SW 1271 (cell line): Measurements from ENCODE around the gene DGCR2.
A peak's percentile ranks its signal among the peaks of the same experiment; 100 is the strongest.
"Not testable (repeated sequence)": the region's sequence is repeated elsewhere in the genome, so short reads cannot be mapped to it uniquely, and the experiment has no call there.

Experiments used
- DNase-seq, 2 experiments: peaks; one replicate each; lab custom pipeline; 2025; lab: John Stamatoyannopoulos, UW

Gene DGCR2

GRCh38 chr22:19109198-19110063 lies 12.8 kb downstream of the DGCR2 start:
- peak in 1 of 2 experiments; percentile 0 for DNase-seq

- DNase-seq = no peak
These were observed 13.4 kb downstream of the DGCR2 start for GRCh38 chr22:19108807-19109197.

- no peak for DNase-seq
These were observed 14.5 kb downstream of the DGCR2 start for GRCh38 chr22:19107730-19108074.

- no peak for DNase-seq
These were observed 15.1 kb downstream of the DGCR2 start for GRCh38 chr22:19106886-19107729.

- DNase-seq = no peak
These were observed 16.1 kb downstream of the DGCR2 start for GRCh38 chr22:19105867-19106802.

- DNase-seq = no peak
These were observed 16.8 kb downstream of the DGCR2 start for GRCh38 chr22:19105456-19105855.

- no peak for DNase-seq
These were observed 18.1 kb downstream of the DGCR2 start for GRCh38 chr22:19103880-19104821.

- no peak for DNase-seq
These were observed 24.1 kb downstream of the DGCR2 start for GRCh38 chr22:19098157-19098556.

- DNase-seq = no peak
These were observed 24.7 kb downstream of the DGCR2 start for GRCh38 chr22:19097518-19097917.

- no peak for DNase-seq
These were observed 25.7 kb downstream of the DGCR2 start for GRCh38 chr22:19096555-19096954.

GRCh38 chr22:19094393-19094997 lies 27.7 kb downstream of the DGCR2 start:
- no peak for DNase-seq

- DNase-seq = no peak
These were observed 29.5 kb downstream of the DGCR2 start for GRCh38 chr22:19092725-19093124.

- no peak for DNase-seq
These were observed 31.6 kb downstream of the DGCR2 start for GRCh38 chr22:19090586-19091127.

- DNase-seq = no peak
These were observed 32.0 kb downstream of the DGCR2 start for GRCh38 chr22:19090183-19090582.

- no peak for DNase-seq
These were observed 33.2 kb downstream of the DGCR2 start for GRCh38 chr22:19088866-19089595.

GRCh38 chr22:19086896-19087295 lies 35.3 kb downstream of the DGCR2 start:
- no peak for DNase-seq

GRCh38 chr22:19086417-19086816 lies 35.8 kb downstream of the DGCR2 start:
- DNase-seq = no peak

GRCh38 chr22:19085233-19085718 lies 36.9 kb downstream of the DGCR2 start:
- peak in 1 of 2 experiments; percentile 0 for DNase-seq

- DNase-seq = not testable (repeated sequence)
These were observed 37.6 kb downstream of the DGCR2 start for GRCh38 chr22:19084586-19084985.
